ENCODE data around the gene SLCO3A1. TPM values are rescaled to one million over a fixed set of nuclear protein-coding genes. Genes with fewer than 3 reads are reported as not detected.
A peak's percentile ranks its signal among the peaks of the same experiment; 100 is the strongest.
"Not testable (repeated sequence)": the region's sequence is repeated elsewhere in the genome, so short reads cannot be mapped to it uniquely, and the experiment has no call there.

Gene SLCO3A1
- total RNA-seq, 4 donors from 2014 or later, result 10.9 to 18.1 (median 14.2) TPM

DNA sequence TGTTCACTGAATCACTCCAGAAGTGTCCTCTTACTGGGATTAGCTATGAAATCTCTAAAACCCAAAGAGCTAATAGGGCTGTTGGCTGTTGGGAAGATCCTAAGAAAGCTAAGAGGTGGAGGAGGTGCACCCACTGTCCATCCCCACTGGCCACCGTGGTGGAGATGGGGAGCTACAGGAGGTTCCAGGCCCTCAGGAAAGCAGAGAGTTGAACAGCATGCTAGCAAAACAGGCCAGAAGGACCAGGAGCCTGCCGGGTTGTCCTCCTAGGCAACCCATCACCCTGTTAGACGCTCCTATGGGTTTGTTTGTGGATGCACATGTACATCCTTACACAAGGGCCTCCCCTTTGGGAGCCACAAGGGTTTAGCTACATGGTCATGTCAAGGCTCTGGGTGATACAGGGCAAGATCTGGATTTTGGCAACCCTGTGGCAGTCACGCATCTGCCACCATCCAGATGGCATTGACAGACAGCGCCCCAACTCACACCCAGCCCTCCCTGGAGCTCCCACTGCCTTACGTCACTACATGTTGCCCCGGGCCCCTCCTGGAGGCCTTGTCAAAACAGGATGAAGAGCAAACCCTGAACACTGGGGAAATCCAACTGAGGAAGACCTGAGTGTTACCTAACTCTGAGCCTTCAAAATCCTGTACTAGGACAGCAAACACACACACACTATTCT is 208.1 kb downstream of the SLCO3A1 start:
- intact Hi-C loops (cut with DNase I), result no loop called here
- H3K4me1 ChIP-seq, result peaks cover 5 to 33% (median 13%) of the 10 kb centered on the region in 3 donors
- no peak for TF ChIP-seq CTCF (IDR thresholded peaks at IDR 0.05)
- TF ChIP-seq POLR2A (IDR thresholded peaks at IDR 0.05), result no peak
- H3K36me3 ChIP-seq, result no peaks in the 10 kb centered on the region
- no peaks in the 10 kb centered on the region for H3K27me3 ChIP-seq
- WGBS, 2 donors, result 68 to 86% methylated on average over 3 to 5 of the region's 7 CpGs
- H3K9me3 ChIP-seq, result no peaks in the 10 kb centered on the region
- H3K4me3 ChIP-seq, result no peak overlapping the region
- no peak for DNase-seq
- H3K27ac ChIP-seq, result no peak overlapping the region

DNA sequence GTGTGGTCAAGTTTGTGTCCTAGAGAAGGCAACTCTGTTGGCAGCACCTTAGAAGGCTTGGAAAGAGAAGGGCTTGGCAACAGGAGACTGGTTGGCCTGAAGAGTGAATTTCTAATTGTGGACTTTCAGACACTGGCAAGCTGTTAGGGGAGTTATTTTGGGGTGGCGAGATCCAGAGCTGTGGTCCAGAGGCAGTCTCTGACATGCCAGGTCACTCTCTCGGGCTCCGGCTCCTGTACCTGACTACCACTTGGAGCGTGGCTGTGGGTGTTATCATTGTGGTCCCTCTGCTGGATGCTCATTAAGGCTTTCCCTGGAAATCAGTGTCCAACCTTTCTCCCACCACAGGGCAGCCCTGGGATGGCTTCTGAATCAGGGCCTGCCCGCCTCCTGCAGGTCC is 209.0 kb downstream of the SLCO3A1 start:
- 97 to 100% methylated on average over 1 to 4 of the region's 5 CpGs for whole genome bisulfite sequencing, 2 donors
- Histone ChIP-seq H3K27me3 (no peaks in the 10 kb centered on the region), H3K36me3 (no peaks in the 10 kb centered on the region), H3K27ac (no peak overlapping the region), H3K4me1 (peaks cover 5 to 27% (median 13%) of the 10 kb centered on the region in 3 donors), H3K9me3 (no peaks in the 10 kb centered on the region), H3K4me3 (no peak overlapping the region)
- no peak for DNase-seq
- intact Hi-C loops (cut with DNase I), result no loop called here
- no peak for TF ChIP-seq CTCF (IDR thresholded peaks at IDR 0.05)
- TF ChIP-seq POLR2A (IDR thresholded peaks at IDR 0.05), result no peak

DNA sequence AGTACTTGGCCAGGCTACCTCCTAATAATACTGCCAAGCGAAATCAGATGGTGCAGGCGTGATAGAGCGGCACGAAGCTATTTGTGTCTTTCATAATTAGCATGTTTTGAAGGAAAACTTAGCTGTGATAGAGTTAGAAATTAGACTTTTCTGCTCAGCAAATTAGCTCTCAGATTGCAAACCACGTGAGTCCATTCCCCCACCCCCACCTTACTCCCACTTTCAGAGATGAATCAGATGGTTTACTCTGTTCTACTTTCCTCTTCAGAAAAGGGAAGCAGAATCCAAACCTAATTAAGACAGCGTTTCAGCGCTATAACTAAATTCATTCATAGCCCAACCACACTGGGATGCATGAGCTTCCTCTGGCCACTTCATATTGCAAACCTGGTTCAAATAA is 214.6 kb downstream of the SLCO3A1 start:
- Histone ChIP-seq H3K27me3 (no peaks in the 10 kb centered on the region), H3K9me3 (no peaks in the 10 kb centered on the region), H3K36me3 (no peaks in the 10 kb centered on the region), H3K4me1 (peaks cover 20 to 45% (median 25%) of the 10 kb centered on the region in 3 donors), H3K4me3 (no peak overlapping the region), H3K27ac (no peak overlapping the region)
- 69 to 73% methylated on average over 7 of the region's 7 CpGs for WGBS, 2 donors
- intact Hi-C loops (cut with DNase I), result no loop called here
- DNase-seq, result no peak
- TF ChIP-seq POLR2A (IDR thresholded peaks at IDR 0.05), result no peak
- TF ChIP-seq CTCF (IDR thresholded peaks at IDR 0.05), result no peak

DNA sequence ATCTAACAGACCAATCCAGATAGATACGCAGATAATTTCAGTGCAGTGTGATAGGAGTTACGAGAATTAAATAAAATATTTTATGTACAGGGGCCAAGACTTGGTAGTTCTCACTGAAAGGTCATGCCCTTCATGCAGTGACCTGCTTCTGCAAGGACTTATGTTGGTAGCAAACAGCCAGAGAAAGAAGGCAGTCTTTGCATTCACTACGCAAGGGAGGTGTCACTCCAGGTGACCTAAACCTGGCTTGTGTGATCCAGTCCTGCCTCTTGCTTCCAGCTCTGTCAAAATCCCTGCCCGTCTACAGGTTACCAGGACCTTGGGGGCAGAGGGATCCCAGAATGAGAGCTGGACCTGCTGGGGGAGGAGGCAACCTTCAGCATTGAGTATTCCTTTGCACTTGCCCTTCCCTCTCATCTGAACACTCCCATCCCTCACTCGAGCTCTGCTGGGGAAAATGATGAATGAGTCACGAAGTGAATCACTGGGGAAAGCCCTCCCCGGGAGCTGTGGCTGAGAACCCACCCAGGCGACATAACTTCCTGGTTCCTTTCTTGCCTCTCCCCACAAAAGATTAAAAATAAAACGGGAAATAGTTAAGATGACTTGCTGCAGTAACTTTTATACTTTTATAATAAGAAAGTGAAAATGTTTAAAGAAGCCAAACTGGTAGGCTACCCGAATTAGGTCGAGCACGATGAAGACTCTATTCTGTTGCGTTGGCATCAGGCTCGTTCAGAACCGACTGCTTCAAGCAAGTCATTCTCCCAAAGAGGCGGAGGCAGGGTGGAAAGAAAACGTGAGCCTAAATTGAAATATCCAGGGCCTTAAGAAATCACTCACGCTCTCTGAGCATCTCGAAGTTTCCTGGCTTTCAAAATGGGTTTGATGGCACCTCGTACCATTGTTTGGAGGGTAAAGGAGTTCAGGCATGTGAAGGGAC is 216.1 kb downstream of the SLCO3A1 start:
- Histone ChIP-seq H3K4me3 (peak overlapping the region; percentile 13 to 54 (median 25)), H3K9me3 (no peaks in the 10 kb centered on the region), H3K36me3 (no peaks in the 10 kb centered on the region), H3K27ac (peak overlapping the region; percentile 74 to 86 (median 83)), H3K27me3 (no peaks in the 10 kb centered on the region), H3K4me1 (peaks cover 20 to 60% (median 31%) of the 10 kb centered on the region in 3 donors)
- TF ChIP-seq CTCF (IDR thresholded peaks at IDR 0.05), result no peak
- no peak for TF ChIP-seq POLR2A (IDR thresholded peaks at IDR 0.05)
- intact Hi-C loops (cut with DNase I), result loop anchor here (10.0 kb wide), 2 partner anchors 105 to 185 kb away; no protein-coding TSS in a partner anchor
- DNase-seq, result no peak
- 16 to 17% methylated on average over 20 of the region's 20 CpGs for WGBS, 2 donors

DNA sequence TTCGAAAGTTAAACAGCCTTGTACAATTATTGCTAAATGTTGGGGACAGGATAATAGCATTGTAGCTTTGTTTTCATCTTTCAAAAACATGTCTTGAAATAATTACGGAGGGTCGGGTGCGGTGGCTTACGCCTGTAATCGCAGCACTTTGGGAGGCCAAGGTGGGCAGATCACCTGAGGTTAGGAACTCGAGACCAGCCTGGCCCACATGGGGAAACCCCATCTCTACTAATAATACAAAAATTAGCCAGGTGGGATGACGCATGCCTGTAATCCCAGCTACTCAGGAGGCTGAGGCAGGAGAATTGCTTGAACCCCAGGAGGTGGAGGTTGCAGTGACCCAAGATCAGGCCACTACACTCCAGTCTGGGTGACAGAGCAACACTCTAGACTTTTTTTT is 216.7 kb downstream of the SLCO3A1 start:
- not testable (repeated sequence) for H3K36me3 ChIP-seq, H3K9me3 ChIP-seq, H3K27me3 ChIP-seq, DNase-seq
- 58 to 75% methylated on average over 8 of the region's 8 CpGs for WGBS, 2 donors
- intact Hi-C loops (cut with DNase I), result loop anchor here (10.0 kb wide), 2 partner anchors 105 to 185 kb away; no protein-coding TSS in a partner anchor
- Histone ChIP-seq H3K4me1 (peaks cover 20 to 67% (median 38%) of the 10 kb centered on the region in 3 donors), H3K27ac (peak overlapping the region; percentile 74 to 86 (median 83)), H3K4me3 (peak overlapping the region in 3 of 4 donors; percentile 20 to 54 (median 30))
